Adrenal gland (tissue), 5 donors: ENCODE measurements around the gene SLC10A2.

ENCODE experiments used
- POLR2A ChIP-seq, 2 donors: fragments of 450-650 bp; IDR thresholded peaks; one replicate each; pipeline ENCODE4 v1.6.1; 2017; ENCODE audit warnings: antibody characterized with exemption in 2 of 2, mild to moderate bottlenecking in 2 of 2, moderate library complexity in 1 of 2
- TF ChIP-seq, protein P1 (sequence below), 6 experiments: fragments of 450-650 bp in 4 of 6; fragments of 200-600 bp in 2 of 6; sonication (generic) in 1 of 6; IDR thresholded peaks; 1 replicate in 5 of 6; 2 replicates in 1 of 6; pipeline versions ENCODE4 v1.5.1 to v1.8.0; 2016 to 2021; ENCODE audit warnings: antibody characterized with exemption in 6 of 6, mild to moderate bottlenecking in 2 of 6, moderate library complexity in 1 of 6
- donor health status: DM: no; HTN: no; CAD: no.

DNA sequence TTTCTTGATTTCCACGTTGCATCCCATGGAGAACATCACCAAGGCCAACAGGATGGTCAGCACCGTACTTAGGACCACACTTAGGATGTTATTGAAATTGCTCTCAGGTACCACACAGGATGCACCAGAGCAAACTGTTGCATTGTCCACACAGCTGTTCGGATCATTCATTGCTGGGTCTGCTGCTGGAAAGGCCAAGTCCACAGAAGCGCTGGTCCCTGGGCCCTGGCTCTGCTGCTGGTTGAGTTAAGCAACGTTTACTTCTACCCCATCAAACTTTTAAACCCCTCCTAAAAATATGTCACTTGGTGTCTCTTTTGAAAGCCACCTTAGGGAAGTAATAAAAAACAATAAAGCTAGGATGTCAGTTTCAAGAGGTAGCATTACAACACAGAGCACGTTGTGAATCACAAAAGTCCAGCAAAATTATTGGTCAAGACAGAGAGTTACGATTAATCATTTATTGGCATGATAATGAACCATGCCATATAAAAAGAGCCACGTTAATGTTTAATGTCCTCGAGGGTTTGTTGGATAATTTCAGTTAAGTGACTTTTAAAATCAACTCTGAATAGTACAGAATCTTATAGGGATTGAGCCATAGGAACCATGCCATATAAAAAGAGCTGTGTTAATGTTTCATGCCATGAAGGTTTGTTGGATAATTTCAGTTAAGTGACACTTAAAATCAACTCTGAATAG, at the start of gene SLC10A2:
- TF ChIP-seq, protein P1, sequence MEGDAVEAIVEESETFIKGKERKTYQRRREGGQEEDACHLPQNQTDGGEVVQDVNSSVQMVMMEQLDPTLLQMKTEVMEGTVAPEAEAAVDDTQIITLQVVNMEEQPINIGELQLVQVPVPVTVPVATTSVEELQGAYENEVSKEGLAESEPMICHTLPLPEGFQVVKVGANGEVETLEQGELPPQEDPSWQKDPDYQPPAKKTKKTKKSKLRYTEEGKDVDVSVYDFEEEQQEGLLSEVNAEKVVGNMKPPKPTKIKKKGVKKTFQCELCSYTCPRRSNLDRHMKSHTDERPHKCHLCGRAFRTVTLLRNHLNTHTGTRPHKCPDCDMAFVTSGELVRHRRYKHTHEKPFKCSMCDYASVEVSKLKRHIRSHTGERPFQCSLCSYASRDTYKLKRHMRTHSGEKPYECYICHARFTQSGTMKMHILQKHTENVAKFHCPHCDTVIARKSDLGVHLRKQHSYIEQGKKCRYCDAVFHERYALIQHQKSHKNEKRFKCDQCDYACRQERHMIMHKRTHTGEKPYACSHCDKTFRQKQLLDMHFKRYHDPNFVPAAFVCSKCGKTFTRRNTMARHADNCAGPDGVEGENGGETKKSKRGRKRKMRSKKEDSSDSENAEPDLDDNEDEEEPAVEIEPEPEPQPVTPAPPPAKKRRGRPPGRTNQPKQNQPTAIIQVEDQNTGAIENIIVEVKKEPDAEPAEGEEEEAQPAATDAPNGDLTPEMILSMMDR (IDR thresholded peaks at IDR 0.05), result no peak
- no peak for TF ChIP-seq POLR2A (IDR thresholded peaks at IDR 0.05)
